Endometrial microvascular endothelial cells (primary cell): Measurements from ENCODE around the gene TMEM138. TPM values are rescaled to one million over a fixed set of nuclear protein-coding genes. Genes with fewer than 3 reads are reported as not detected.

Experiments used
- in situ Hi-C: cut with HindIII; loops from 2 replicates; pipeline ENCODE4 v1.10.0; 2017; ENCODE audit warnings: low sequenced_read_pairs, low pct_unique_long_range_greater_than_20kb; ENCODE audit errors: inconsistent ontology term
- total RNA-seq: library from RNA; depleted of rRNA; stranded (reverse); fragments of >200 nt; gene quantifications from one replicate; pipeline ENCODE4 v1.2.3, GENCODE V29; 2015; ENCODE audit errors: inconsistent ontology term

TMEM138 gene
- total RNA-seq, 1 donor from 2014 or later = 20.2 TPM

DNA sequence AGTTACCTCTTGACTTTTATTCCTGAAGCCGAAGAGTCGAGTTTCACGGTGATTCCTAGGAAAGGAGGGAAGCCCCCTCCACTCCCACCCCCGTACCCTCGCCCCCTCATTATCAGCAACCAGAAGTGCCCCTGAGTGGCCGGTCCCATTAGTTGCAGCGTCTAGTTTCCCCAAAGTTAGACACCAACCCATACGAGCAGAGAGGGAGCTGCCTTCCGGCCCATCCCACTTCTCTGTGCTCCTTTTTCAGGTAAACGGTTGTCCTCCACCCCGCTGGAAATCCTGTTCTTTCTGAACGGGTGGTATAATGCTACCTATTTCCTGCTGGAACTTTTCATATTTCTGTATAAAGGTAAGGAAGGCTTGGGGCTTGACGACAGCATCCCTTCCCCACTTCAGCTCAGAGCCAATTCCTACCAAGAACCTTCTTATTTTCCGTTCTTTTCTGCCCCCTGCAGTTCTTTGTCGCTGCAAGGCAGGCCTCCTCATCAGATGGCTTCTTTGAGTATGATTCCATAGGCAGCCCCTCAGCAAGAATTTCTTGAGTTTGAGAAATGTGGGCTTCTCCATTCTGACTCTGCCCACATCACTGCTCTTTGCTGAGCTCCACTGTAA, 30.9 kb downstream of the TMEM138 start:
- in situ Hi-C loops = no loop called here

DNA sequence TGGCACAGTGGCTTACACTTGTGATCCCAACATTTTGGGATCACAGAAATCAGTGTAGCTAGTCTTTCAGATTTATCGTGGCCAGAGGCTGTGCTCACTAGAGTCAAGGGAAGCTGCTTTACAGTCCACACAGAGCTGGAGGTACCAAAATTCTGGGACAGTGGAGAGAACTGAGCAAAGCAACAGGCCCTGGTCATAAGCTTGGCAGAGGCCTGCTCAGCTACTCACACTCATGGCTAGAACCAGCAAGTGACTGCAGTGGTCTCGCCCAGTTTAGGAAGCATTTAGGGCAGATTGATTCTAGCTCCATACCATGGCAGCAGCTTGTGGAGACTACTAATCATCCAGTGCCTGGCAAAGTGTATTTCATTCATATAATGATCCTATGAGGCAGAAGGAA, 39.0 kb downstream of the TMEM138 start:
- in situ Hi-C loops = no loop called here

DNA sequence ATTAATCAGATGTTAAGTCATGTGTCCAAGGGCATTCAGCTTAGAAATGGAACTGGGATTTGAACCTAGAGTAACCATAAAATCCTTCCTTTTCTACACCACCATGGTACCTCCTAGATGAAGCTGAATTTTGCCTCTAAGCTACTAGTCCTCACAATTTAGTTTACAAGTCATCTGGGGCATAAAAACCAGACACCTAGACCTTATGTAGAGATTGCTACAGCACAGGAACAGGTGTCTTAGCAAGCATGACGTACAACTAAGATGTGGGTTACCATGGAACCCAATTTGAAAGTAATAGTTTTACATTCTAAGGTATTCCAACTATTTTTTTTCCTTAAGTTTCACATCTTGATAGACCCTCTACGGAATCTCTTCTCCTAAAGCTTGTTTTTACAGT, 39.4 kb downstream of the TMEM138 start:
- in situ Hi-C loops = no loop called here

DNA sequence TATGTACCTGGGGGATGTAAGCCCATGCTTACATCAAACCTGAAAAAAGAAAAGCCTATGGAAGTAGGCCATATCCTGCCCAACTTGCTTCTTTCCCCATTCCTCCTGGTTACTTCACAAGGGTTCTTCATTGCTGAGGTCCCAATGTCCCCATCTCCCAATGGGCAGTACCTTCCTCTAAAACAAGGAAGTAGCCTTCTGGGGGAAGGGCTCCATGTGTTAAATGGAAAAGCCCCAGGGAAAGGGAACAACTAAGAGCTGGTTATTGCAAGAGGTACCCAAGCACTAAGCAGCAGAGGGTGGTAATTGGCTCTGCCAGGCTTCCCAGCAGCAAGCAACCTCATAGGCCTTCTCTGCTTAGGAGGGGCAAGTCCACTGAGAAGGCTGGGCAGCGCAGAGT, 41.5 kb downstream of the TMEM138 start:
- in situ Hi-C loops = no loop called here

DNA sequence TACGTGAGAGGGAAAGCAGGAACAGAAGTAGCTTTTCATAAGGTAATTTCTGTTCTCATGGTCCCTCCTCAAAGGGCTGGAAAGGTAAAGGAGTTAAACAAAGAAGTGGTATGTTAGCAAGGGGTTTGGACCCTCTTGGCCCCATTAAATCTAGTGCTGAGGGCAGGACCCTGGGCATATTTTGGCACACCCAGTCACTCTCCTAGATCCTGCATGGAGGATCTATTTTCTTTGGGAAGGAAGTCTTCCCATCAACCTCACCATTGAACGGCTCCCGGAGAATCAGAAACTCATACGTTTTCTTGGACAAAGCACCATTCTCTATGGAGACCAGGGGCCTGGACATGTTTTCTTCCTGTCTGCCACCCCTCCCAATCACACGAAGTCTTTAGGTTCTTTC, 41.9 kb downstream of the TMEM138 start:
- in situ Hi-C loops = no loop called here

DNA sequence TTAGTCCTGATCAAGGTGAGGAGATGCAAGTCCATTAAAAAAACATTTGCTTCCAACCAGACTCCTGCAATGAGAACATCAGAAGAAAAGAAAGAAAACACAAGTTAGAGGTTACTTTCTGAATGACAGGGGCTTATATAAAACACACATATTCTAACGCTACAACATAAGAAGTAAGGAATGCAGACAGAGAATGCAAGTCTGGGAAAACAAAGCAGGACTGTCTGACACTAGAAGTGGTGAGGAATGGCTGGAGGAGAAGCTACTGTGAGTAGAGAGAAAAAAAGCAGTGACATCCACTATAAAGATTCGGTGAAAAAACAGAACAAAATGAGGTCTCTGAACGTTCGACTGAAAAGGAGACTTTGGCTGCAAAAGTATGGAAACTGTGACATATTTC, 42.5 kb downstream of the TMEM138 start:
- in situ Hi-C loops = no loop called here

DNA sequence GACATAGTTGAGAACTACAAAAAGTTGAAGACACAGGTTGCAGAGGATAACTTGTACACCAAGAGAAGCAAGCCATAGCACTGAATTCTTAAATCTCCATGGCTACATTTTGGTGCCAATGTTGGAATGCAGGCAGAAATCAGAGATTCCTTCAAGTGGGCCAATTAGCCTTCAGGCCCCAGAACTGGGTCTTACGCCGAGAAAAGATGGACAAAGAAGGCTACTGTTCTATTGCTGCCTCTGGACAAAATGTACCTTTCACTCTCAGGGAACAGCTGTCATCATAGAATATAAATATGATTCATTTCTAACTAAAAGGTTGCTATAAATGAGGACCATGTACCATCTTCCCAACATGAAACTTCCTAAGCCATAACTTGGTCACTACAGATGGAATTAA, 43.9 kb downstream of the TMEM138 start:
- in situ Hi-C loops = no loop called here

DNA sequence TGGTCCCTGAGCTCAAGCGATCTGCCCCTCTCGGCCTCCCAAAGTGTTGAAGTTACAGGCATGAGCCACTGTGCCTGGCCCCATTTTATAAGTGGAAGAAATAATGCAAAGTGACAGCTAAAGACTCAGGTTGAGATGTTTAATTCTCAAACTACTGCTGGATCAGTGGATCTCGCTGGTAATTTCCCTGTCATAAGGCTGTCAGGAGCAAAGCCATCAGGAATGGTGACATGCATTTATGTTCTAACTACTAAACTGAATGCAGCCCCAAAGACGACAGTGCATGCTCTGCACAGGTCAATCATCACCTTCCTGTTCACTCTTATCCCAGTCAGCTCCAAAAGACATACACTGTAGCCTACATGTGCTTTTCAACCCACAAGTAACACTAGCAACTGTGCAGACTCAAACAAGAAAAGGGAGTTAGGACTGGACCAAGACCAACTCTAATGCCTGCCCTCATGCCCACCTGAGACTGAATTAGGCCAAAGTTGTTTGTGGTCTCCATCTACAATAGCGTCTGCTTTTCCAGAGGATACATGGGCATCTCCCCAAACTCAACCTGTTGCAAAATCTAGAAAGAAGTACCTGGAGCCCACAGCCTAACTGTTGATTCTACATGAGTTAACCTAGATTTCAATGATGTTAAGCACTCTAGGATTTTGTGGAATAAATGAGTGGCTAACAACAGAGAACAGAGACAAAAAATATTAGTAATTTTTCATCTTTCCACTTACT, 45.0 kb downstream of the TMEM138 start:
- in situ Hi-C loops = no loop called here

DNA sequence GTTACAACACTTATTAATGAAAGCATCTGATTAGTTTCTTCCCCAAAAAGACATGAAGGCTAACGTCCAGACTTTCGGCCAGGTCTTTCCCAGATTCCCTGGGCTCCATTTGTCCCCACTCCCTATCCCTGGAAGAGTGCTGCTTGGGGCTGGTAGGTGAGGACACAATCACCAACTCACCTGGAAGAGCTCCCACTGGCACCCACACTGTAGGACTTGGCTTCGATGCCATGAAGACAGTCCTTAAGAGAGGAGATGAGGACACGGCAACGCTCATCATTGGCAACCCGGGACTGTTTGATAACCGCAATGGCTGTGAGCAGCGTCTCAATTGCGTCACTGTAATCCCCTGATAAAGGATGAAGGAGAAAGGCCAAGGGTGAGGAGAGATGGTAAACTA, 49.4 kb downstream of the TMEM138 start:
- in situ Hi-C loops = no loop called here

DNA sequence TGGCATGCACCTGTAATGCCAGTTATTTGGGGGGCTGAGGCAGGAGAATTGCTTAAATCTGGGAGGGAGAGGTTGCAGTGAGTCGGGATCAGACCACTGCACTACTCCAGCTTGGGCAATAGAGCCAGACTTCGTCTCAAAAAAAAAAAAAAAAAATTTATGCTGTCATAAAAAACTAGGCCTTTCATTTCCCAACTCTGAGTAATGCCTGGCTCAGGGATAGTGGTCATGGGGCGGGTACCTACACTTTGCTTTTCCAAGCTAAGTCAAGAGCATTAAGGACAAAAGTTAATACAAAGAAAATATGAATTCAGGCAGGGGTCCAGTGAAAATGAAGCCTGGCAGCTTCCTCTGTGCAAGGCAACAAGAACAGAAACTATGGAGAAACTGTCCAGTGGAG, 51.3 kb downstream of the TMEM138 start:
- in situ Hi-C loops = no loop called here

DNA sequence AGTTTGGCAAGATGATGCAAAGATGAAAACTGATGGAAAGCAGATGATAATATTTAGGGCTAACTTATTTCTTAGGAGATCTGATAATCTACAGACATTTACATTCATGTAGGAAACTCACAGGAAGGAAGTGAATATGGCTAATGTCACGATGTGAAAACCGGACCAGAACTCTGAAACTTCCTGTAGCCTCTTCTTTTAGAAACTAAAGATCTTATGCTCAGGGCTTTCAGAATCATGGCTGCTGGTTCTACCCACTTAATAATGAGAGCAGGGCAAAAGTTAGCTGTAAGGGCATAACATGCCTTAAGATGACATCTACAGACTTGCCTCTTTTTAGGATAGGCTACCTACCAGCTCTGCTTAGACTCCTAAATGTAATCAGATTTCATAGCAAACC, 52.4 kb downstream of the TMEM138 start:
- in situ Hi-C loops = no loop called here

DNA sequence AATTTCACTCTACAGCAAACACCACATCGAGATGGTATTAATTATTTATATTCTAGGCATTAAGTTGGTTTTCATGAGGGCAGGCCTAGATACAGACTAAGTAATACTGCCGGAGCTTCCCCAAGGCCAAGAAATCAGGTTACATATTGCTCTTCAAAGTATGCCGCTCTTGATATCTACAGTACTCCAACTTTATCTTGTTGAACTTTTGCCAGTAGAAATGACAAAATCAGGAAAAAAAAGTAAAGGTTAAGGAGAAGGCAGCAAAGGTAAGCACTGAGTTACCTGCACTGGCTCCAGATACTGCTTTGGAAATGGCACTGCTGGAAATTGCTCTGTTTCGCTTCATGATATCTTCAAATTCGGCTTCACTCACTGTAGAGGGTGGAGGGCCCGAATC, 53.2 kb downstream of the TMEM138 start:
- in situ Hi-C loops = no loop called here

DNA sequence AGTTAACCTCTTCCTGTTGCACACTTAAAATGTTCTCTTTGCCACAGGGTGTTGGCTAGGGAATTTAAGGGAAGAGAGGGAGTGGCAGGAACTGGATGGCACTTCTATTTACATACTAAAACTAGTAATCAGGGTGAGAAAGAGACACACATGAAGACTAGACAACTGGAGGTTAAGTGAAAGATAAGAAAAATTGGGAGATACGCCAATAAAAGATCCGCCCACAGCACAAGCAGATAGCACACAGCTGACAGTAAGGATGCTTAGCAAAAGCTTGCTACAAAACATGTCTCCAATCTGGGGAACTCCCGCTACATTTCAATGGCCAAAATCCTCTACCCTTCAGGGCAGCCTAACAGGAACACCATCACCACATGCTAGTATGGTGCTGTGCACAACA, 54.8 kb downstream of the TMEM138 start:
- in situ Hi-C loops = no loop called here

DNA sequence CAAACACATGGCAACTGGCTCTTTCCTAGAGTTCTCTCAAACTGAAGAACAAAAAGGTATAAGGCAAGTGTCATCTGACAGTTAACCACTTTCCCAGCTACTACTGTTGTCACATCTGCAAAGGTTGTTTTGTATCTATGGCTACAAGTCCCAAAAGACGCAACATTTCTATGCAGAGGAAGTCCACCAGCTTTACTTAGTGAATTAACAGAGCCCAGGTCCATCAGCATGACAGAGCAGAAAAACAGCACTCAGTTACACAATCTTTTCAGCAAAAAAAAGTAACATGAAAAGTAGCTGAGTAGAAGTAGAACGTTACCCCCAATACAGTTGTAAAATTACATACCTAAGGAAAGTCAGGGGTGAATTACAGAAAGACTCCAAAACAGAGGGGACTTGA, 55.5 kb downstream of the TMEM138 start:
- in situ Hi-C loops = no loop called here

DNA sequence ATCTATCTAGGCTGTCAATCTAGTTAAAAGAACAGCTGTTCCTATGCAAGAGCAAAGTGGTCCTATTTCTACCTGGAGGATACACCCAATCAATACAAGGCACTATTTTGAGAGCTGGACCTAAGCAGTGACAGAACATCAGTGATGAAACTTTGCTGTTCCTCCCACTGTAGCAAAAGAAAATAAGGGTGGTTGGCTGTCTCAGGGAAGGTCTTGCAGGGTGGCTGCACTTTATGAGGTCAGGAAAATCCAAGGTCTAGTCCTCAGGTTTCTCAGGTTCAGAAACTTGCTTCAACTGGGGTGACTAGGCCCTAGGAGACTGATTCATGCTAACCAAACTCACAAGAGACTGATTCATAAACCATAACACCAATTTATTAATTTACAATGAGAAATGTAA, 56.0 kb downstream of the TMEM138 start:
- in situ Hi-C loops = no loop called here

Other genes starting within 250 kb of the TMEM138 start
- gene VPS37C, start 200.9 kb upstream of the TMEM138 start, total RNA-seq = 20.4 TPM
- not detected for gene PGA3, start 158.9 kb upstream of the TMEM138 start, total RNA-seq
- not detected for gene PGA4, start 140.0 kb upstream of the TMEM138 start, total RNA-seq
- not detected for gene PGA5, start 121.2 kb upstream of the TMEM138 start, total RNA-seq
- gene VWCE, start 67.1 kb upstream of the TMEM138 start, total RNA-seq = 6.6 TPM
- gene DDB1, start 29.3 kb upstream of the TMEM138 start, total RNA-seq = 222 TPM
- gene TKFC, start 29.1 kb upstream of the TMEM138 start, total RNA-seq = 30.4 TPM
- 79.1 TPM for gene CYB561A3, start 492 bp upstream of the TMEM138 start, total RNA-seq
- gene TMEM216, start 30.2 kb downstream of the TMEM138 start, total RNA-seq = 17.0 TPM
- gene CPSF7, start 67.6 kb downstream of the TMEM138 start, total RNA-seq = 33.3 TPM
- 103 TPM for gene SDHAF2, start 67.8 kb downstream of the TMEM138 start, total RNA-seq
- gene LRRC10B, start 146.4 kb downstream of the TMEM138 start, total RNA-seq = not detected
- gene SYT7, start 218.7 kb downstream of the TMEM138 start, total RNA-seq = not detected